Stimulated activated naive CD8-positive, alpha-beta T cell treated with anti-CD3 and anti-CD28 coated beads, Interleukin-15, Interleukin-2, amounts not matched to agents 100 ng/mL and 50 ng/mL, for 24 hours (primary cell): ENCODE results near the gene MED1.
"Not testable (repeated sequence)": the region's sequence is repeated elsewhere in the genome, so short reads cannot be mapped to it uniquely, and the experiment has no call there.

ENCODE experiments used
- H3K27ac Mint-ChIP-seq: one replicate; pipeline ENCODE4 v1.8.0; 2021; ENCODE audit warnings: mild to moderate bottlenecking, mixed read lengths
- H3K27me3 Mint-ChIP-seq: one replicate; pipeline ENCODE4 v1.8.0; 2021; ENCODE audit warnings: mixed read lengths
- H3K36me3 Mint-ChIP-seq: one replicate; pipeline ENCODE4 v1.8.0; 2021; ENCODE audit warnings: low read depth, mixed read lengths
- H3K4me1 Mint-ChIP-seq: one replicate; pipeline ENCODE4 v1.8.0; 2021; ENCODE audit warnings: low read depth, mixed read lengths
- H3K4me3 Mint-ChIP-seq: one replicate; pipeline ENCODE4 v1.8.0; 2021; ENCODE audit warnings: mild to moderate bottlenecking, mixed read lengths
- H3K9me3 Mint-ChIP-seq: one replicate; pipeline ENCODE4 v1.8.0; 2021; ENCODE audit warnings: mixed read lengths

MED1 gene

GRCh38 chr17:39402890-39403605, 48.0 kb downstream of the MED1 start:
- H3K4me3 Mint-ChIP-seq: peak overlapping the region; percentile 95
- no peaks in the 10 kb centered on the region for H3K27me3 Mint-ChIP-seq
- peaks cover 19% of the 10 kb centered on the region for H3K36me3 Mint-ChIP-seq
- H3K27ac Mint-ChIP-seq: peak overlapping the region; percentile 86
- H3K4me1 Mint-ChIP-seq: peaks cover 65% of the 10 kb centered on the region
- H3K9me3 Mint-ChIP-seq: no peaks in the 10 kb centered on the region

GRCh38 chr17:39402244-39402889, 48.7 kb downstream of the MED1 start:
- peak overlapping the region; percentile 95 for H3K4me3 Mint-ChIP-seq
- peaks cover 65% of the 10 kb centered on the region for H3K4me1 Mint-ChIP-seq
- H3K9me3 Mint-ChIP-seq: no peaks in the 10 kb centered on the region
- peaks cover 13% of the 10 kb centered on the region for H3K36me3 Mint-ChIP-seq
- H3K27ac Mint-ChIP-seq: peak overlapping the region; percentile 97
- no peaks in the 10 kb centered on the region for H3K27me3 Mint-ChIP-seq

DNA sequence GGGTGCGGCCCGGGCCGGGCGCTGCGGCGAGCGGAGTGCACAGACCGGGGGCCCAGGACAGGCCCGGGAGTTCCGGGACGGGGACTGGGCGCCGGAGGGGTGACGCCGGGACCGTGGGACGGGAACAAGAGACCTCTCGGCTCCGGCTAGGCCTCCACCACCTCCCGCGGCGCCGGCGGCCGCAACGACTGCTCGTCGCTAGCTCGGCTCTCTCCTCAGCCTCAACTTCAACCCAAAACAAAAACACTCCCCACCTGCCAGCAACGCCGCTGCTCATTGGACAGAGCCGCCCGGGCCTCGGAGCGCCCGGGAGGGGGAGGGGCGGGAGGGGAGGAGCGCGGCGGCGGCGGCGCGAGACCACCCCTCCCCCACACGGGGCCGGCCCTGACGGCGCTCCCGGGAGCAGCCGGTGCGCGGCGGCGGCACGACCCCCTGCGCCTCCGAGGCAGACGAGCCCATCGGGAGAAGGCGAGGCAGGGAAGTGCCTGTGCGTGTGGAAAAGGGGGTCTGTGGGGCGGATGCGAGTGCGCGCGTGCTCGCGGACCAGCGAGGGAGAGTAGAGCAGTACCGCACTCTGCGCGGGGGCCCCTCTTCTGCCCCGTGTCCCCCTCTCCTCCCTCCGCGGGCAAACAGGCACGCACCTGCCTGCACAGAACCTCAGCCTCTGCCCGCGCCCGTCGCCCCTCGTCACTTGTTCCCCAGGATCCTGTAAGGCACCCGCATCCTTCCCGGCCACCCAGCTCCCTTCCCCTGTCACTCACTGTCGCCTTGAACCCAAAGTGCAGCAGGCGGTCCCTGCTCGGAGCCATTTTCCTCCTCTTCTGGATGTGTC, 49.4 kb downstream of the MED1 start, which contains the start of gene FBXL20:
FBXL20 (minus strand) TSS at position 215 of the 832 bp plus-strand sequence. CDS start 224 bp downstream, outside the sequence.
- H3K9me3 Mint-ChIP-seq: no peaks in the 10 kb centered on the region

GRCh38 chr17:39400547-39401411, 50.3 kb downstream of the MED1 start:
- Mint-ChIP-seq H3K36me3 (peaks cover 6% of the 10 kb centered on the region), H3K27ac (peak overlapping the region; percentile 84), H3K4me1 (peaks cover 62% of the 10 kb centered on the region), H3K9me3 (no peaks in the 10 kb centered on the region), H3K4me3 (peak overlapping the region; percentile 95), H3K27me3 (no peaks in the 10 kb centered on the region)

More for the DNA sequence above, 49.4 kb downstream of the MED1 start, which contains the start of gene FBXL20:
- H3K36me3 Mint-ChIP-seq: peaks cover 7% of the 10 kb centered on the region
- H3K27me3 Mint-ChIP-seq: no peaks in the 10 kb centered on the region
- H3K27ac Mint-ChIP-seq: peak within 1 kb of the TSS; percentile 97
- H3K4me3 Mint-ChIP-seq: peak within 1 kb of the TSS; percentile 95
- peaks cover 68% of the 10 kb centered on the region for H3K4me1 Mint-ChIP-seq

DNA sequence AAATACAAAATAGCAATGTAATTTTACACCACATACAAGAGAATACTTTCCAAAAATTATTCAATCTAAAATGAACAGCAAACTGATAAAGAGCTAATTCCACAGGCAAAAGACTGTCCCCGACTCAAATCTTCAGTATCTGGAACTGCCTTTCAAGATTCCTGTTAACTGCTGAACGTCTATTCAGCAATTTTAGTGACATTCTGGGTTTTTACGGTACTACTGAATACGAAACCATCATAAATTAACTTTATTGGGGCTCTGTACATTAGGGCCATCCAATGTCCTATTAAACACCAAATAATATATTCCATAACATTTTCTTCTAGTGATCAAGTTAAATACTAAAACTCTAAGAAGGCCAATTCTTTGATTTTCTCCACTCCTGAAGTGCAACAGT, 51.3 kb downstream of the MED1 start:
- H3K36me3 Mint-ChIP-seq: peaks cover 6% of the 10 kb centered on the region
- H3K27me3 Mint-ChIP-seq: no peaks in the 10 kb centered on the region
- H3K9me3 Mint-ChIP-seq: no peaks in the 10 kb centered on the region
- peaks cover 54% of the 10 kb centered on the region for H3K4me1 Mint-ChIP-seq
- peak overlapping the region; percentile 95 for H3K4me3 Mint-ChIP-seq
- H3K27ac Mint-ChIP-seq: no peak overlapping the region

GRCh38 chr17:39393736-39394135, 57.3 kb downstream of the MED1 start:
- Mint-ChIP-seq H3K9me3 (no peaks in the 10 kb centered on the region), H3K27me3 (no peaks in the 10 kb centered on the region), H3K27ac (no peak overlapping the region), H3K36me3 (no peaks in the 10 kb centered on the region), H3K4me1 (peaks cover 23% of the 10 kb centered on the region), H3K4me3 (no peak overlapping the region)

DNA sequence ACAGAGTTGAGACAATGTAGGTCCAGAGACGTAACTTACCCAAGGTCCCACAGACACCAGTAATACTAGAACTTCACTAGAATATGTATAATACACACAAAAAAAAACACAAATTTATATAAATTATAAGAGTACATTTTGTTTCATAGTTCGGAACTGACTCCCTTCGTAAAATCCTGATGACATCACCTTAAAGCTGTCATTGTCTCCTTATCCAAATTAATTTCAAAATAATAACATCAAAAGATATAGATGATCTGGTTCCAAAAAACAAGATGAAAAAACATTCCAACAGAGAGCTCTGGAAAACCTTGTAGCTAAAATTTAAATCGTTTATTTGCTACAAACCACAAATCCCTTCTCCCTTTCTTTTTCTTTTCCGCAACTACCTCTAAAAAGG, 59.6 kb downstream of the MED1 start:
- Mint-ChIP-seq H3K9me3 (no peaks in the 10 kb centered on the region), H3K4me3 (no peak overlapping the region), H3K27ac (no peak overlapping the region), H3K4me1 (peaks cover 13% of the 10 kb centered on the region), H3K36me3 (peaks cover 6% of the 10 kb centered on the region), H3K27me3 (no peaks in the 10 kb centered on the region)

- H3K27me3 Mint-ChIP-seq: no peaks in the 10 kb centered on the region
- H3K36me3 Mint-ChIP-seq: peaks cover 6% of the 10 kb centered on the region
- peaks cover 5% of the 10 kb centered on the region for H3K4me1 Mint-ChIP-seq
- H3K9me3 Mint-ChIP-seq: no peaks in the 10 kb centered on the region
- H3K4me3 Mint-ChIP-seq: no peak overlapping the region
- H3K27ac Mint-ChIP-seq: no peak overlapping the region
Measured at GRCh38 chr17:39385040-39385439, 66.0 kb downstream of the MED1 start.

GRCh38 chr17:39380144-39380543, 70.9 kb downstream of the MED1 start:
- H3K9me3 Mint-ChIP-seq: no peaks in the 10 kb centered on the region
- H3K27me3 Mint-ChIP-seq: no peaks in the 10 kb centered on the region
- H3K27ac Mint-ChIP-seq: no peak overlapping the region
- H3K36me3 Mint-ChIP-seq: peaks cover 3% of the 10 kb centered on the region
- peaks cover 30% of the 10 kb centered on the region for H3K4me1 Mint-ChIP-seq
- H3K4me3 Mint-ChIP-seq: no peak overlapping the region

- Mint-ChIP-seq H3K27ac (no peak overlapping the region), H3K36me3 (peaks cover 6% of the 10 kb centered on the region), H3K9me3 (no peaks in the 10 kb centered on the region), H3K4me3 (no peak overlapping the region), H3K27me3 (no peaks in the 10 kb centered on the region), H3K4me1 (peaks cover 31% of the 10 kb centered on the region)
Measured at GRCh38 chr17:39376434-39376833, 74.6 kb downstream of the MED1 start.

DNA sequence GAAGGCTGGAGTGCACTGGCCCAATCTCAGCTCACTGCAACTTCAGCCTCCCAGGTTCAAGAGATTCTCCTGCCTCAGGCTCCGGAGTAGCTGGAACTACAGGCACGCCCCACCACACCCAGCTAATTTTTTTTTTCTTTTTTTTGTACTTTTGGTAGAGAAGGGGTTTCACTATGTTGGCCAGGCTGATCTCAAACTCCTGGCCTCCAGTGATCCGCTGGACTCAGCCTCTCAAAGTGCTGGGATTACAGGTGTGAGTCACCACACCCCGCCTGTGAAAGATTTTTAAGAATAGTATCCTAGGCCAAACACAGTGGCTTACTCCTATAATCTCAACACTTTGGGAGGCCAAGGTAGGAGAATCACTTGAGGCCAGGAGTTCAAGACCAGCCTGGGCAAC, 83.3 kb downstream of the MED1 start:
- H3K36me3 Mint-ChIP-seq, H3K4me1 Mint-ChIP-seq, H3K9me3 Mint-ChIP-seq, H3K27me3 Mint-ChIP-seq, H3K4me3 Mint-ChIP-seq, H3K27ac Mint-ChIP-seq: not testable (repeated sequence)

GRCh38 chr17:39365872-39366271, 85.2 kb downstream of the MED1 start:
- H3K27ac Mint-ChIP-seq: no peak overlapping the region
- H3K27me3 Mint-ChIP-seq: no peaks in the 10 kb centered on the region
- no peaks in the 10 kb centered on the region for H3K36me3 Mint-ChIP-seq
- peaks cover 5% of the 10 kb centered on the region for H3K4me1 Mint-ChIP-seq
- no peaks in the 10 kb centered on the region for H3K9me3 Mint-ChIP-seq
- H3K4me3 Mint-ChIP-seq: no peak overlapping the region

DNA sequence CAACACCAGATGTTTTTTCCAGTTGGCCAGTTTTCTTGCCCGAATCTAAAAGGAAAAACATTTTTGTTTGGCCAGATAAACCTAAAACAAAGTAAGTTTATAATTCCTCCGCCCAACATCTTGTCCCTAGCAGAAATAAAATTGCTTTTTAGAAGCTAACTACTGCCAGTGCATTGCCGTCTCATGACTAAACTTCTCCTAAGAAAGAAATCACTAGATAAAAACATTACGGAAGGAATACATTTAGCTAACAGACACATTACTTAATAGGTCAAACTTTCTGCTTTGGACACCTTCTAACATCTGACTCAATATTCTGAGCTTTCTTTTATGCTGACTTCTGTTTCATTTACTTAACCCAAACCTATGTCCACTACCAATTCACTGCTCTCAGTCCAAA, 85.8 kb downstream of the MED1 start:
- Mint-ChIP-seq H3K4me1 (peaks cover 10% of the 10 kb centered on the region), H3K36me3 (no peaks in the 10 kb centered on the region), H3K27me3 (no peaks in the 10 kb centered on the region), H3K4me3 (no peak overlapping the region), H3K9me3 (no peaks in the 10 kb centered on the region), H3K27ac (no peak overlapping the region)

DNA sequence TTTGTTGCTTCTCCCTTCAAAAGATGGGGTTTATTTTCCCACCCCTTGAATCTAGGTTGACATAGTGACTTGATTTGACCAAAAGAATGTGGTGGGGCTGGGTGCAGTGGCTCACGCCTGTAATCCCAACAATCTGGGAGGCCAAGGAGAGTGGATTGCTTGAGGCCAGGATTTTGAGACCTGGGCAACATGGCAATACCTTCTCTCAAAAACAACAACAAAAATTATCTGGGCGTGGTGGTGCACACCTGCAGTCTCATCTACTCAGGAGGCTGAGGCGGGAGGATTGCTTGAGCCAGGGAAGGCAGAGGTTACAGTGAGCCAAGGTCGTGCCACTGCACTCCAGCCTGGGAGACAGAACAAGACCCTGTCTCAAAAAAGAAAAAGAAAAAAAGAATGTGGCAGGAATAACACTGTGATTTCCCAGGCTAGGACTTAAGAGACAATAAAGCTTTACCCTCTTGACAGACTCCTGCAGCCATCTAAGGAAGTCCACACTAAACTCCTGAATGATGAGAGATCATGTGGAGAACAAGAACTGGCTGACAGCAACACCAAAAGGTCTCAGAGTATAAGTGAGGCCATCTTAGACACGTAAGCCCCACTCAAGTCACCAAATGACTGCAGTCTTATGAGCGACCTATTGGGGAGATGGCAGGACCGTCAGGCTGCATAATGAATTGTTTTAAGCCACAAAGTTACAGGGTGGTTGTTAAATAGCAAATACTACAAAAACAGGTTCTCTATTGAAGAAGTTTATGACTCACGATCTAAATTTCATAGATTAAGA, 86.6 kb downstream of the MED1 start:
- Mint-ChIP-seq H3K27ac (no peak overlapping the region), H3K9me3 (no peaks in the 10 kb centered on the region), H3K4me1 (peaks cover 14% of the 10 kb centered on the region), H3K4me3 (no peak overlapping the region), H3K36me3 (no peaks in the 10 kb centered on the region), H3K27me3 (no peaks in the 10 kb centered on the region)
